RWPE1 (cell line): ENCODE data around the gene KCND2.

Experiments
- CTCF ChIA-PET: fragments of 350-600 bp; sonication (Branson Sonifier 250); formaldehyde crosslinking; extraction: SDS; loops from one replicate; lab custom pipeline; 2021; lab: Yijun Ruan, JAX
- POLR2A ChIA-PET: fragments of 400-600 bp; formaldehyde crosslinking; extraction: SDS; loops from one replicate; lab custom pipeline; 2020; ENCODE audit warnings: antibody characterized with exemption; ENCODE audit not compliant: low non-redundant PET; lab: Yijun Ruan, JAX
- DNase-seq: peaks from one replicate; pipeline ENCODE4 v3.0.0; 2012; ENCODE audit warnings: low spot score
- H3K27ac ChIP-seq: fragments of 450-650 bp; 2 replicates; pipeline ENCODE4 v1.5.1; 2017
- CTCF ChIP-seq: fragments of 450-650 bp; conservative IDR thresholded peaks from 2 replicates; pipeline ENCODE4 v1.5.1; 2017; ENCODE audit warnings: low read depth, mild to moderate bottlenecking

KCND2 gene

GRCh38 chr7:120442838-120443237, 169.9 kb downstream of the KCND2 start:
- DNase-seq, result no peak
- H3K27ac ChIP-seq, result no peak overlapping the region
- ChIA-PET CTCF (no interaction called here), POLR2A (no interaction called here)
- TF ChIP-seq CTCF, result no peak

GRCh38 chr7:120444650-120445049, 171.7 kb downstream of the KCND2 start:
- no peak for DNase-seq
- H3K27ac ChIP-seq, result no peak overlapping the region
- ChIA-PET POLR2A (no interaction called here), CTCF (no interaction called here)
- no peak for TF ChIP-seq CTCF

- ChIA-PET POLR2A (no interaction called here), CTCF (no interaction called here)
- no peak overlapping the region for H3K27ac ChIP-seq
- no peak for DNase-seq
- no peak for TF ChIP-seq CTCF
Measured at GRCh38 chr7:120445276-120445675, 172.3 kb downstream of the KCND2 start.

GRCh38 chr7:120452665-120453064, 179.7 kb downstream of the KCND2 start:
- DNase-seq, result no peak
- no peak for TF ChIP-seq CTCF
- no peak overlapping the region for H3K27ac ChIP-seq
- ChIA-PET POLR2A (no interaction called here), CTCF (no interaction called here)

- no peak overlapping the region for H3K27ac ChIP-seq
- no peak for TF ChIP-seq CTCF
- DNase-seq, result no peak
- ChIA-PET CTCF (no interaction called here), POLR2A (no interaction called here)
Measured at GRCh38 chr7:120456699-120457098, 183.7 kb downstream of the KCND2 start.

- ChIA-PET POLR2A (no interaction called here), CTCF (no interaction called here)
- TF ChIP-seq CTCF, result no peak
- DNase-seq, result no peak
- no peak overlapping the region for H3K27ac ChIP-seq
Measured at GRCh38 chr7:120460949-120461348, 188.0 kb downstream of the KCND2 start.

GRCh38 chr7:120462991-120463390, 190.0 kb downstream of the KCND2 start:
- no peak for TF ChIP-seq CTCF
- ChIA-PET CTCF (no interaction called here), POLR2A (no interaction called here)
- no peak overlapping the region for H3K27ac ChIP-seq
- no peak for DNase-seq
